Measurements from ENCODE around the gene MFSD2B. TPM values are rescaled to one million over a fixed set of nuclear protein-coding genes. Genes with fewer than 3 reads are reported as not detected.
A peak's percentile ranks its signal among the peaks of the same experiment; 100 is the strongest.

The MFSD2B gene
- 0.11 and 0.21 TPM in 2 replicates for total RNA-seq (2014; rRNA removed; shearing (Covaris generic))

DNA sequence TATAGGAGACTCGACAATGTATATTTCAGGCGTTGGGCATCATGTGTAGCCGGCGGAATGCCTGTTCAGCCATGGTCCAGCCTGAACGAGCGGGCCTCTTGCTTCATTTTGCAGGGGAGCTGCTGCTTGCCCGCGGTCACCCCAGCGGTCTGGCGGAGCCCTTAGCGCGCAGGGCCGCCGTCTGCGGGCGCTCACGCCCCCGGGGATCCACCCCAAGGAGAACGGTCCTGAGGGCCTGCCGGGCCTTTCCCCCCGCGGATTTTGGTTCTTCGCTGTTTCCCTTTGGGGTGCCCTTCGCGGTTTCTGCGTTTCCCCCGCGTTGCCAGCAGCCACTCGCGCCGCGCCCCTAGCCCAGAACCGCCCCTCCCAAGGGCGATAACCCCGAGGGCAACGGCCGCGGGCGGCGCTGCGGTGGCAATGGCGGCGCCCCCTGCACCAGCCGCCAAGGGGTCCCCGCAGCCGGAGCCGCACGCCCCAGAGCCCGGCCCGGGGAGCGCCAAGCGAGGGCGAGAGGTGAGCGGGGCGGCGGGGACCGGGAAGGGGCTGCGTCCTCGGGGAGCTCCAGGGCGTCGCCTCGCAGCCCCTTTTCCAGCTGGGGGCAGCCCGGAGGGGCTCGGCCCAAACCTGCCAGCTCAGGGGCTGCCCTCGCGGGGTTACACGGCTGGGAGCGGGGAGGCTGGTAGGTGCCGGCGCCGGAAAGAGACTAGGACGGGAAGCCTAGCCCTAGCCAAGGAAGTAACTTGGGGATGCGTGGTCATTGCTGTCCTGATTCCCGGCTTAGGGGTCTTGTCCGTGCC lies at the start of gene MFSD2B:
MFSD2B (plus strand) TSS at position 406 of the 797 bp plus-strand sequence; CDS start at position 418, 12 bp downstream.
- Histone ChIP-seq H3K27me3 (ENCODE audit: control insufficient read depth, insufficient read depth, low read length) (peaks cover 15% of the 10 kb centered on the region), H3K4me3 (ENCODE audit: insufficient read depth, low read depth, low read length) (peak within 1 kb of the TSS; percentile 51)
- DNase-seq: peak; percentile 80

GRCh38 chr2:23967846-23968245 lies 42.0 kb upstream of the MFSD2B start:
- Histone ChIP-seq H3K27me3 (ENCODE audit: control insufficient read depth, insufficient read depth, low read length) (no peaks in the 10 kb centered on the region), H3K4me3 (ENCODE audit: insufficient read depth, low read depth, low read length) (no peak overlapping the region), H3K36me3 (replicated peaks; ENCODE audit: control insufficient read depth, insufficient read depth, low read length) (peaks cover 1% of the 10 kb centered on the region)
- DNase-seq: no peak

More for the DNA sequence above, at the start of gene MFSD2B:
- no peaks in the 10 kb centered on the region; the same call in 1 of the 2 replicates for H3K36me3 ChIP-seq (replicated peaks; ENCODE audit: control insufficient read depth, insufficient read depth, low read length)

DNA sequence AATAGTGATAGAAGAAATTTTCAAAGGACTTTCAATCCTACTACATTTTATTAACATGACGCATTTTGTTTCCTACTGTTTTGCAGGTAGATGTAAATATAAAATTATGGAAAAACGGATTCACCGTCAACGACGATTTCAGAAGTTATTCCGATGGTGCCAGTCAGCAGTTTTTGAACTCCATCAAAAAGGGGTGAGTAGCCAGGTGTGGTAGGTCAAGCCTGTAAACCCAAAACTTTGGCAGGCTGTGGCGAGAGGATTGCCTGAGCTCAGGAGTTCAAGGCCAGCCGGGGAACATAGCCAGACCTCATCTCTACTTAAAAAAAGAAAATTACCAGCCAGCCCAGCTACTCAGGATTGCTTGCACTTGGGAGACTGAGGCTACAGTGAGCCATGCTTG lies 33.0 kb upstream of the MFSD2B start:
- DNase-seq: no peak
- Histone ChIP-seq H3K36me3 (replicated peaks; ENCODE audit: control insufficient read depth, insufficient read depth, low read length) (peaks cover 5% of the 10 kb centered on the region; the same call in 1 of the 2 replicates), H3K4me3 (ENCODE audit: insufficient read depth, low read depth, low read length) (no peak overlapping the region), H3K27me3 (ENCODE audit: control insufficient read depth, insufficient read depth, low read length) (no peaks in the 10 kb centered on the region)

DNA sequence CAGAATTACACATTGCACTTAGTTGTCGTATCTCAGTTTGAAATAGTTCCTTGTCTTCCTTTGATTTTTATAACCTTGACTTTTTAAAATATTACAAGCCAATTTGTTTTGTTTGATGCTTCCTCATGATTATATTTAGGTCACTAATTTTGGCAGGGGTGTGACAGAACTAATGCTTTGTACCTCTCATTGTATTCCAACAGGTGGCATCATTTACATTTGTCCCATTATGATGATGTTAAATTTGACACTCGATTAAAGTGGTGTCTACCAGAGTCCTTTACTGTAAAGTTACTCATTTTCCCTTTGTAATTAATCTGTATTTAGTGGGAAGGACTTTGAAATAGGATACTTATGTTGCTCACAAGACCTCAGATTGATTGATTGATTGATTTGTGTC lies 21.5 kb upstream of the MFSD2B start:
- Histone ChIP-seq H3K27me3 (ENCODE audit: control insufficient read depth, insufficient read depth, low read length) (no peaks in the 10 kb centered on the region), H3K4me3 (ENCODE audit: insufficient read depth, low read depth, low read length) (no peak overlapping the region), H3K36me3 (replicated peaks; ENCODE audit: control insufficient read depth, insufficient read depth, low read length) (no peaks in the 10 kb centered on the region; the same call in 1 of the 2 replicates)
- DNase-seq: no peak

DNA sequence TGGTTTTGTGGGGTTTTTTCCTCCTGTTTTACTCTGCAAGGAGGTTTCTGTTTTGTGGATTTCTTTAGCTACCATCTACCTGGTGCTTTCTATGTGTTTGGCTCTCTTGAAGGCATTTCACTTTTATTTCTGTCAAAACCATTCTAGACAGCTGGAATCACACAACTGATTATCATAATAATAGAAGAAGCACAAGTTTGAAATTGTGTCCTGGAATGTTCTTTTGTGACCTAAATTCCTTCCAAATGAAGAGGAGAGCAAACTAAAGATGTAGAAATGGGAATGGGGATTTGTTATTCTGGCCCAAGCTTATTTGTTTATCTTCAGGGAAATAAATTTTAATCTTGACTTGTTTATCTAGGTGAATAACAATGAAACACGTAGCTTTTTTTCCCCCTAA lies 17.0 kb upstream of the MFSD2B start:
- no peak for DNase-seq

DNA sequence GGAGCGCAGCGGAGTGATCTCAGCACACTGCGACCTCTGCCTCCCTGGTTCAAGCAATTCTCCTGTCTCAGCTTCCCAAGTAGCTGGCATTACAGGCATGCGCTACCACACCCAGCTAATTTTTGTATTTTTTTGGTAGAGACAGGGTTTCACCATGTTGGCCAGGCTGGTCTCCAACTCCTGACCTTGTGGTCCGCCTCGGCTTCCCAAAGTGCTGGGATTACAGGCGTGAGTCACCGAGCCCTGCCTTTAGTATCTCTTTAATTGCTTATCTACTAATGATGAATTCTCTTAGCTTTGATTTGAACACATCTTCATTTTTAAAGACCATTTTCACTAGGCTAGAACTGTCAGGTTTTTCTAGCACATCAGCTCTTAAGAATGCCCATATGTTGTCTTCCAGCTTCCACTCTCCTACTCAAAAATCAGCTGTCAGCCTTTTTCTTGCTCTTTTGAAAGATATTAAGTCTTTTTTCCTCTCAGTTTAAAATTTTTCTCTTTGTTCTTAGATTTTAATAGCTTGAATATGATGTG lies 16.1 kb upstream of the MFSD2B start:
- no peaks in the 10 kb centered on the region for H3K27me3 ChIP-seq (ENCODE audit: control insufficient read depth, insufficient read depth, low read length)
- no peak for DNase-seq

More for the DNA sequence above, 17.0 kb upstream of the MFSD2B start:
- H3K27me3 ChIP-seq (ENCODE audit: control insufficient read depth, insufficient read depth, low read length): no peaks in the 10 kb centered on the region
- H3K36me3 ChIP-seq (replicated peaks; ENCODE audit: control insufficient read depth, insufficient read depth, low read length): no peaks in the 10 kb centered on the region
- H3K4me3 ChIP-seq (ENCODE audit: insufficient read depth, low read depth, low read length): no peak overlapping the region

GRCh38 chr2:23994567-23994966 lies 15.3 kb upstream of the MFSD2B start:
- no peak for DNase-seq
- Histone ChIP-seq H3K27me3 (ENCODE audit: control insufficient read depth, insufficient read depth, low read length) (no peaks in the 10 kb centered on the region), H3K4me3 (ENCODE audit: insufficient read depth, low read depth, low read length) (no peak overlapping the region), H3K36me3 (replicated peaks; ENCODE audit: control insufficient read depth, insufficient read depth, low read length) (no peaks in the 10 kb centered on the region)

More for the DNA sequence above, 16.1 kb upstream of the MFSD2B start:
- Histone ChIP-seq H3K4me3 (ENCODE audit: insufficient read depth, low read depth, low read length) (no peak overlapping the region), H3K36me3 (replicated peaks; ENCODE audit: control insufficient read depth, insufficient read depth, low read length) (no peaks in the 10 kb centered on the region)

- Histone ChIP-seq H3K4me3 (ENCODE audit: insufficient read depth, low read depth, low read length) (no peak overlapping the region), H3K27me3 (ENCODE audit: control insufficient read depth, insufficient read depth, low read length) (peaks cover 15% of the 10 kb centered on the region), H3K36me3 (replicated peaks; ENCODE audit: control insufficient read depth, insufficient read depth, low read length) (no peaks in the 10 kb centered on the region; the same call in 1 of the 2 replicates)
- DNase-seq: no peak
Measured at GRCh38 chr2:24007693-24008092, 2.2 kb upstream of the MFSD2B start.

- no peaks in the 10 kb centered on the region; the same call in 1 of the 2 replicates for H3K36me3 ChIP-seq (replicated peaks; ENCODE audit: control insufficient read depth, insufficient read depth, low read length)
- H3K27me3 ChIP-seq (ENCODE audit: control insufficient read depth, insufficient read depth, low read length): peaks cover 15% of the 10 kb centered on the region
- H3K4me3 ChIP-seq (ENCODE audit: insufficient read depth, low read depth, low read length): no peak overlapping the region
- no peak for DNase-seq
Measured at GRCh38 chr2:24008672-24009366, 1.1 kb upstream of the MFSD2B start.

DNA sequence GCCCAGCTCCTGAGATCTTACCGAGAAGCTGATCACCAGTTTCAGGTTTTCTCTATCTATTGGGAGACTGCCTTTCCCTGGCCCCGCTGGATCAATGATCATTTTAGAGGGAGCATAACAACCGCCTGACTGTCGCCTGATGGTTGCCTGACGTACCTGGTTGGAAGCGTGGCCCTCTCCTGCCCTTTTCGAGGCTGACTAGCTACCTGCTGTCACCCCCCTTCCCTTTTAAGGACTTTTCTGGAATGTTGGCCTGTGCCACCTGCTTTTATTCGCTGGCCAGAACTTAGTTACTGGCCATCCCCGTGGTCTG lies 562 bp upstream of the MFSD2B start:
- Histone ChIP-seq H3K36me3 (replicated peaks; ENCODE audit: control insufficient read depth, insufficient read depth, low read length) (no peaks in the 10 kb centered on the region; the same call in 1 of the 2 replicates), H3K27me3 (ENCODE audit: control insufficient read depth, insufficient read depth, low read length) (peaks cover 15% of the 10 kb centered on the region), H3K4me3 (ENCODE audit: insufficient read depth, low read depth, low read length) (no peak overlapping the region; the same call in 1 of the 2 replicates)
- no peak for DNase-seq

GRCh38 chr2:24010477-24011249 lies 778 bp downstream of the MFSD2B start:
- Histone ChIP-seq H3K36me3 (replicated peaks; ENCODE audit: control insufficient read depth, insufficient read depth, low read length) (no peaks in the 10 kb centered on the region), H3K4me3 (ENCODE audit: insufficient read depth, low read depth, low read length) (peak overlapping the region; percentile 51), H3K27me3 (ENCODE audit: control insufficient read depth, insufficient read depth, low read length) (peaks cover 15% of the 10 kb centered on the region)
- peak; percentile 57 for DNase-seq

DNA sequence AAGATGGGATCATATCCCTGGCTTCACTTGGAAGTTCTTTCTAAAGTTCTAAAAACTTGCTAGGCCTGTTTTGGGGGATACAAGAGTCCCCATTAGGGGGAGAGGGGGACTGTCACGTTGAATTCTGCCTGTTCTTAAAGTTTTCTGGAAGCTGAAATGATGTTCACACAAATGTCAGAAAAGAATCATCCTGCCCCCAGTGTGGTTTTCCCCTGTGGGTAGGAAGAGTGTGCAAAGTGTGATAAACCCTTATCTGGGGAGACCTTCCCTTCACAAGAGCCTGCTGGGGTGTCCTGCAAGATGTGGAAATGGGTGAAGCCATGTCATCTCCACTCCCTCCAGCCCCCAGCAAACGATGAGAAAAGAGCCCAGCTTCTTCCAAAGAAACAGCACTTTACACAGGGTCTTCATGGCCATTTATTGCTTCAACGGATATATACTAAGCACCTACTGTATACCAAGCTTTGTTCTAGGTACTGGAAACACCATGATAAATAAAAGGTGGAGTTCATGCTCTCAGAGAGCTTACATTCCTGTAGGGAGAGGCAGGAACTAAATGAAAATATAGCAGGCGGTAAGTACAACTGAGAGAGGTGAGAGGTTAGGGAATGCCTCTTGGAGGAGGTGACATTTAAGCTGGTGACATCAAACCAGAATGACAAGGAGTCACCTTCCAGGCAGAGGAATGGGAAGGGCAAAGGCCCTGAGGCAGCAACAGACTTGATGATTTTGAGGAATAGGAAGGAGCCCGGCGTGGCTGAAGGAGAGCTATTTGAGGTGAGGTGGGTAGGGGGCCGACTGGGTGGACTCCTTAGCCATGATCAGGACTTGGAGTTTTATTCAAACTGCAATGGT lies 1.6 kb downstream of the MFSD2B start:
- DNase-seq: no peak
- no peak overlapping the region for H3K4me3 ChIP-seq (ENCODE audit: insufficient read depth, low read depth, low read length)
- H3K27me3 ChIP-seq (ENCODE audit: control insufficient read depth, insufficient read depth, low read length): peaks cover 15% of the 10 kb centered on the region
- no peaks in the 10 kb centered on the region for H3K36me3 ChIP-seq (replicated peaks; ENCODE audit: control insufficient read depth, insufficient read depth, low read length)

DNA sequence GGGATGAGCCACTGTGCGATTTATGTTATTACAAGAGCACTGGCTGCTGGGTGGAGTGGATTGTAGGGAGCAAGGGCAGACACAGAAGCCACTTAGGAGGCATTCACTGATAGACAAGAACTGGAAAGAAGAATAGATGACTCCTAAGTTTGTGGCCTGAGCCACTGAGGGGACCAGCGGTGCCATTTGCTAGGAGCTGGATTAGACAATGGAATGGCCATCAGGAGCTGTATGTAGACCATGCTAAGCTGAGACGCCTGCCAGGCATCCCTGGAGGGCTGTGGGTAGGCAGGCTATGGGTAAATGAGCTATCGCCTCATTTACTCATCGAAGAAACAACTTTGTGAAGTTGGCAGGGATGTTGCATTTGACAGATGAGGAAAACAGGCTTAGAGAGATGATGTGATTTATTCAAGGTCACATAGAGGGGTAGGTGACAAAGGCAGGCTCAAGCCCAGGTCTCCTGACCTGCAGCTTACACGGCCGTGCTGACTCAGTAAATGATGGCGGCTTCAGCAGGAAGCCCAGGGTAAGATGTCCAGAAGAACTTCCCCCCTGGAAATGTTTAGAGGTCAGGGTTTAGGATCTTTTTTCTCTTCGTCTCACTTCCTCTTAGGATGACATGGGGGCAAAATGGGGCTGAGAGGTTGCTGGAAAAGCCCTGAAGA lies 2.8 kb downstream of the MFSD2B start:
- no peaks in the 10 kb centered on the region for H3K36me3 ChIP-seq (replicated peaks; ENCODE audit: control insufficient read depth, insufficient read depth, low read length)
- no peak for DNase-seq
- peaks cover 15% of the 10 kb centered on the region for H3K27me3 ChIP-seq (ENCODE audit: control insufficient read depth, insufficient read depth, low read length)
- no peak overlapping the region for H3K4me3 ChIP-seq (ENCODE audit: insufficient read depth, low read depth, low read length)
